Measurements from ENCODE around the gene VPS16.

DNA sequence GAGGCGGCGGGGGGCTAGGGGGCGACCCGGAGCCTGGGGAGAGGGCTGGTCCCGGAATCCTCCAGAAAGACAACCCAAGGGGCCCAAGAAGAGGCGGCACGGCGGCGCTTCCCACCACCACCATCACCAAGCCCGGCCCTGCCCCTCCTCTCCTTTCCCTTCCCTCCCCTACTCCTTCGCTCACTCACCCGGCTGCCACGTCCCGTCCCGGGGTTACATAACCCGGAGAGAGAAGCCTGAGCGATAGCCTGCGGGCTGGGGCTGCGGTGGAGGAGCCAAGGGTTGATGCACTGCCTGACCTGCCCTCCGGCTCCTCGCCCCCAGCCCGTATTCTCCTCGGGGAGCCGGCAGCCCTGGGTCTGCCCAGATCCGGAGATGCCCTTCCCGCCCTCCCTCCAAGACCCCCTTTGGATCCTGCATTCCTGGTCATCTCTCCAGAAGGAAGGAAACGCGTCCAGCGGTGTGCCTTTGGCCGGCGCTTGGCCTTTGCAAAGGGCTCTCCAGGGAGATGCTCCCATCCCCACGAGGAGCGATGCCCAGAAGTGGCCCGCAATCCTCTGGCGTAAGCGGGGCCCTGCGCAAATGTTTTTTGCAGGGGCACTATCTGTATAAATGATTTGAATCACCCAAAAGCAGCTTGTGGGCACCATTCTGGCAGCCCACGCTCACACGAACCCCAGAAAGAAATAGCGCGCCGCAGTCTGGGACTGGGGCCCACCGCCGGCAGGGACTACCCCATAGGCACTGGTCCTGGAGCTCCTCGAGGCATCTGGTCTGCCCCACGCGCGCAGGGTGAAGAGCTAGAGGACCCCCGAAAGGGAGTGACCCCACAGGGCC, 35.5 kb upstream of the VPS16 start:
- TF ChIP-seq GABPA (IDR thresholded peaks at IDR 0.05 in 1 of 2, conservative IDR thresholded peaks at IDR 0.05 in 1 of 2) (no peak), EGR1 (IDR thresholded peaks at IDR 0.05; ENCODE audit: low read depth in 2 of 2) (no peak), REST (IDR thresholded peaks at IDR 0.05) (no peak)
- TF ChIP-seq, protein P1, sequence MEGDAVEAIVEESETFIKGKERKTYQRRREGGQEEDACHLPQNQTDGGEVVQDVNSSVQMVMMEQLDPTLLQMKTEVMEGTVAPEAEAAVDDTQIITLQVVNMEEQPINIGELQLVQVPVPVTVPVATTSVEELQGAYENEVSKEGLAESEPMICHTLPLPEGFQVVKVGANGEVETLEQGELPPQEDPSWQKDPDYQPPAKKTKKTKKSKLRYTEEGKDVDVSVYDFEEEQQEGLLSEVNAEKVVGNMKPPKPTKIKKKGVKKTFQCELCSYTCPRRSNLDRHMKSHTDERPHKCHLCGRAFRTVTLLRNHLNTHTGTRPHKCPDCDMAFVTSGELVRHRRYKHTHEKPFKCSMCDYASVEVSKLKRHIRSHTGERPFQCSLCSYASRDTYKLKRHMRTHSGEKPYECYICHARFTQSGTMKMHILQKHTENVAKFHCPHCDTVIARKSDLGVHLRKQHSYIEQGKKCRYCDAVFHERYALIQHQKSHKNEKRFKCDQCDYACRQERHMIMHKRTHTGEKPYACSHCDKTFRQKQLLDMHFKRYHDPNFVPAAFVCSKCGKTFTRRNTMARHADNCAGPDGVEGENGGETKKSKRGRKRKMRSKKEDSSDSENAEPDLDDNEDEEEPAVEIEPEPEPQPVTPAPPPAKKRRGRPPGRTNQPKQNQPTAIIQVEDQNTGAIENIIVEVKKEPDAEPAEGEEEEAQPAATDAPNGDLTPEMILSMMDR (IDR thresholded peaks at IDR 0.05; ENCODE audit: low read depth, low read length, missing input control), result no peak
- TF ChIP-seq, protein P2, sequence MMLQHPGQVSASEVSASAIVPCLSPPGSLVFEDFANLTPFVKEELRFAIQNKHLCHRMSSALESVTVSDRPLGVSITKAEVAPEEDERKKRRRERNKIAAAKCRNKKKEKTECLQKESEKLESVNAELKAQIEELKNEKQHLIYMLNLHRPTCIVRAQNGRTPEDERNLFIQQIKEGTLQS (IDR thresholded peaks at IDR 0.05), result no peak
